ENCODE results near the gene RAPSN.

GRCh38 chr11:47391711-47392432 lies 57.1 kb downstream of the RAPSN start:
- TF ChIP-seq CTCF (conservative IDR thresholded peaks at IDR 0.05; ENCODE audit: low read depth, low read length) (no peak), EZH2 (IDR thresholded peaks at IDR 0.05; ENCODE audit: borderline replicate concordance, low read depth, low read length, poor library complexity, severe bottlenecking) (no peak)
